Endothelial cell (in vitro differentiated cells): ENCODE measurements around the gene TWNK. TPM values are rescaled to one million over a fixed set of nuclear protein-coding genes. Genes with fewer than 3 reads are reported as not detected.

Experiments used
- DNase-seq: peaks from one replicate; pipeline ENCODE4 v3.0.0; 2021; ENCODE audit warnings: low spot score
- H3K27ac Mint-ChIP-seq: one replicate; pipeline ENCODE4 v1.8.0; 2021; ENCODE audit warnings: mixed read lengths, inconsistent platforms; ENCODE audit not compliant: unreplicated experiment
- H3K27me3 Mint-ChIP-seq: one replicate; pipeline ENCODE4 v1.8.0; 2021; ENCODE audit warnings: mild to moderate bottlenecking, moderate library complexity, mixed read lengths, inconsistent platforms; ENCODE audit not compliant: unreplicated experiment
- H3K36me3 Mint-ChIP-seq: one replicate; pipeline ENCODE4 v1.8.0; 2021; ENCODE audit warnings: mild to moderate bottlenecking, low read depth, mixed read lengths, inconsistent platforms; ENCODE audit not compliant: unreplicated experiment
- H3K4me1 Mint-ChIP-seq: one replicate; pipeline ENCODE4 v1.8.0; 2021; ENCODE audit warnings: mild to moderate bottlenecking, mixed read lengths, inconsistent platforms; ENCODE audit not compliant: unreplicated experiment
- H3K4me3 Mint-ChIP-seq: one replicate; pipeline ENCODE4 v1.8.0; 2021; ENCODE audit warnings: mild to moderate bottlenecking, mixed read lengths, inconsistent platforms; ENCODE audit not compliant: unreplicated experiment
- H3K9me3 Mint-ChIP-seq: one replicate; pipeline ENCODE4 v1.8.0; 2021; ENCODE audit warnings: mixed read lengths, inconsistent platforms; ENCODE audit not compliant: unreplicated experiment
- CTCF ChIP-seq: fragments of 200-600 bp; sonication (generic); IDR thresholded peaks from one replicate; pipeline ENCODE4 v1.5.0; 2021; ENCODE audit warnings: antibody characterized with exemption; ENCODE audit not compliant: unreplicated experiment
- total RNA-seq: library from RNA; stranded (reverse); fragmentation: NEBNext Ultra II Directional; extraction: Animal tissue kit (Norgen Biotek cat#: 25700); gene quantifications from one replicate; pipeline ENCODE4 v1.2.1, GENCODE V29; 2021; ENCODE audit not compliant: unreplicated experiment

The TWNK gene
- total RNA-seq, 1 donor from 2014 or later: 10.5 TPM

GRCh38 chr10:101027106-101027720, 39.9 kb downstream of the TWNK start:
- DNase-seq: no peak
- Mint-ChIP-seq H3K27me3 (peaks cover 16% of the 10 kb centered on the region), H3K27ac (no peak overlapping the region), H3K36me3 (no peaks in the 10 kb centered on the region), H3K9me3 (no peaks in the 10 kb centered on the region), H3K4me3 (no peak overlapping the region), H3K4me1 (peaks cover 13% of the 10 kb centered on the region)
- TF ChIP-seq CTCF: no peak

GRCh38 chr10:101028446-101029337, 41.3 kb downstream of the TWNK start:
- Mint-ChIP-seq H3K4me3 (no peak overlapping the region), H3K4me1 (peaks cover 25% of the 10 kb centered on the region), H3K36me3 (no peaks in the 10 kb centered on the region), H3K27ac (no peak overlapping the region), H3K27me3 (peaks cover 19% of the 10 kb centered on the region), H3K9me3 (no peaks in the 10 kb centered on the region)
- TF ChIP-seq CTCF: no peak
- no peak for DNase-seq

- H3K4me1 Mint-ChIP-seq: peaks cover 25% of the 10 kb centered on the region
- no peaks in the 10 kb centered on the region for H3K9me3 Mint-ChIP-seq
- H3K27ac Mint-ChIP-seq: no peak overlapping the region
- peak; percentile 44 for DNase-seq
- H3K36me3 Mint-ChIP-seq: no peaks in the 10 kb centered on the region
- no peak overlapping the region for H3K4me3 Mint-ChIP-seq
- H3K27me3 Mint-ChIP-seq: peaks cover 19% of the 10 kb centered on the region
- no peak for TF ChIP-seq CTCF
Measured at GRCh38 chr10:101029520-101030295, 42.4 kb downstream of the TWNK start.

- H3K36me3 Mint-ChIP-seq: peaks cover 2% of the 10 kb centered on the region
- peaks cover 25% of the 10 kb centered on the region for H3K4me1 Mint-ChIP-seq
- no peak for DNase-seq
- no peaks in the 10 kb centered on the region for H3K9me3 Mint-ChIP-seq
- no peak for TF ChIP-seq CTCF
- H3K4me3 Mint-ChIP-seq: no peak overlapping the region
- peaks cover 19% of the 10 kb centered on the region for H3K27me3 Mint-ChIP-seq
- no peak overlapping the region for H3K27ac Mint-ChIP-seq
Measured at GRCh38 chr10:101030496-101031127, 43.3 kb downstream of the TWNK start.
